HepG2 (cell line): ENCODE data around the gene SCAANT1.

Experiments used
- EZH2 ChIP-seq: conservative IDR thresholded peaks from 2 replicates; pipeline ENCODE4 v1.6.1; 2012; ENCODE audit warnings: mild to moderate bottlenecking, low read depth, low read length, moderate library complexity
- NCOA2 ChIP-seq: sonication (generic); formaldehyde crosslinking; IDR thresholded peaks from 2 replicates; pipeline ENCODE4 v1.8.0; 2022; ENCODE audit warnings: inconsistent platforms
- NR2F6 ChIP-seq, 2 experiments: IDR thresholded peaks; 2 replicates each; pipeline ENCODE4 v1.6.1; 2016; ENCODE audit warnings: antibody characterized with exemption in 1 of 2, mild to moderate bottlenecking in 1 of 2
- POLR2A ChIP-seq, 2 experiments: IDR thresholded peaks; 2 replicates each; pipeline ENCODE4 v1.6.1; 2011; ENCODE audit warnings: low read depth in 2 of 2, low read length in 2 of 2, mild to moderate bottlenecking in 1 of 2, moderate library complexity in 1 of 2; ENCODE audit not compliant: insufficient read depth in 1 of 2
- TAF1 ChIP-seq: sonication (generic); formaldehyde crosslinking; IDR thresholded peaks from 2 replicates; pipeline ENCODE4 v1.4.0; 2020; ENCODE audit warnings: missing genetic modification reagents
- ZNF232 ChIP-seq: sonication (generic); formaldehyde crosslinking; IDR thresholded peaks from 2 replicates; pipeline ENCODE4 v1.4.0; 2020; ENCODE audit warnings: missing genetic modification reagents, borderline replicate concordance
- ZNF367 ChIP-seq: sonication (generic); formaldehyde crosslinking; IDR thresholded peaks from 2 replicates; pipeline ENCODE4 v1.4.0; 2020; ENCODE audit warnings: missing genetic modification reagents, borderline replicate concordance
- ZNF598 ChIP-seq: sonication (generic); formaldehyde crosslinking; IDR thresholded peaks from 2 replicates; pipeline ENCODE4 v1.5.1; 2020; ENCODE audit warnings: mild to moderate bottlenecking, missing genetic modification reagents, borderline replicate concordance
- TF ChIP-seq, protein P1 (sequence below), 2 experiments: sonication (generic) in 1 of 2; formaldehyde crosslinking in 1 of 2; IDR thresholded peaks; 2 replicates each; pipeline versions ENCODE4 v1.4.0 to v1.6.1; 2018 to 2020; ENCODE audit warnings: missing genetic modification reagents in 2 of 2, borderline replicate concordance in 1 of 2, low read depth in 1 of 2, mild to moderate bottlenecking in 1 of 2, missing biosample characterization in 1 of 2
- TF ChIP-seq, protein P2 (sequence below): sonication (generic); formaldehyde crosslinking; IDR thresholded peaks from 2 replicates; pipeline ENCODE4 v1.5.0; 2020; ENCODE audit warnings: mild to moderate bottlenecking, missing genetic modification reagents, moderate library complexity
- TF ChIP-seq, protein P3 (sequence below), 2 experiments: IDR thresholded peaks; 2 replicates each; pipeline ENCODE4 v1.6.1; 2011 to 2012; ENCODE audit warnings: low read length in 2 of 2, borderline replicate concordance in 1 of 2, low read depth in 1 of 2, mild to moderate bottlenecking in 1 of 2, moderate library complexity in 1 of 2

DNA sequence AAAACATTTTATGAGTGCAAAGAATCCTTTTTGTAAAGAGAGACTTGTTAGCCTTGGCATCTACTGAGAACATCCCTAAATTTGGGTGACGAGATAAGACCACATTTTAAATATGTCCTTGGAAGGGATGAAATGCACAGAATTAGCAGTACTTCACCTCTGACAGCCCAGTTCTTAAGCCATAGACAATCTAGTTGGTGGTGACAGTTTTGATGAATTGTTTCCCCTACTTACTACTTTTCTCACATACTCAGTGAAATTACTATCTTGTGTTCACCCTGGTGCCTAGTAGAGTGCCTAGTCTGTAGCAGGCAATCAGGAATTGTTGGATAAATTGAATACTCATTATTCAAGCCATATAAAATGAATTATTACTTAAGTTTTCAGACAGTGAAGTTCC lies 3.4 kb downstream of the SCAANT1 start:
- TF ChIP-seq NR2F6 (IDR thresholded peaks at IDR 0.05) (no peak), NR2F6 (CRISPR knock-in tag; IDR thresholded peaks at IDR 0.05) (no peak), POLR2A (IDR thresholded peaks at IDR 0.05; ENCODE audit: insufficient read depth in 1 of 2, low read depth in 2 of 2, low read length in 2 of 2) (no peak), EZH2 (no peak), NCOA2 (CRISPR knock-in tag) (no peak), TAF1 (CRISPR knock-in tag) (no peak), ZNF232 (no peak), ZNF367 (CRISPR knock-in tag) (no peak), ZNF598 (CRISPR knock-in tag) (no peak)
- TF ChIP-seq, protein P1, sequence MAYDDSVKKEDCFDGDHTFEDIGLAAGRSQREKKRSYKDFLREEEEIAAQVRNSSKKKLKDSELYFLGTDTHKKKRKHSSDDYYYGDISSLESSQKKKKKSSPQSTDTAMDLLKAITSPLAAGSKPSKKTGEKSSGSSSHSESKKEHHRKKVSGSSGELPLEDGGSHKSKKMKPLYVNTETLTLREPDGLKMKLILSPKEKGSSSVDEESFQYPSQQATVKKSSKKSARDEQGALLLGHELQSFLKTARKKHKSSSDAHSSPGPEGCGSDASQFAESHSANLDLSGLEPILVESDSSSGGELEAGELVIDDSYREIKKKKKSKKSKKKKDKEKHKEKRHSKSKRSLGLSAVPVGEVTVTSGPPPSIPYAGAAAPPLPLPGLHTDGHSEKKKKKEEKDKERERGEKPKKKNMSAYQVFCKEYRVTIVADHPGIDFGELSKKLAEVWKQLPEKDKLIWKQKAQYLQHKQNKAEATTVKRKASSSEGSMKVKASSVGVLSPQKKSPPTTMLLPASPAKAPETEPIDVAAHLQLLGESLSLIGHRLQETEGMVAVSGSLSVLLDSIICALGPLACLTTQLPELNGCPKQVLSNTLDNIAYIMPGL (CRISPR knock-in tag; IDR thresholded peaks at IDR 0.05; ENCODE audit: borderline replicate concordance in 1 of 2, low read depth in 1 of 2) = no peak
- TF ChIP-seq, protein P2, sequence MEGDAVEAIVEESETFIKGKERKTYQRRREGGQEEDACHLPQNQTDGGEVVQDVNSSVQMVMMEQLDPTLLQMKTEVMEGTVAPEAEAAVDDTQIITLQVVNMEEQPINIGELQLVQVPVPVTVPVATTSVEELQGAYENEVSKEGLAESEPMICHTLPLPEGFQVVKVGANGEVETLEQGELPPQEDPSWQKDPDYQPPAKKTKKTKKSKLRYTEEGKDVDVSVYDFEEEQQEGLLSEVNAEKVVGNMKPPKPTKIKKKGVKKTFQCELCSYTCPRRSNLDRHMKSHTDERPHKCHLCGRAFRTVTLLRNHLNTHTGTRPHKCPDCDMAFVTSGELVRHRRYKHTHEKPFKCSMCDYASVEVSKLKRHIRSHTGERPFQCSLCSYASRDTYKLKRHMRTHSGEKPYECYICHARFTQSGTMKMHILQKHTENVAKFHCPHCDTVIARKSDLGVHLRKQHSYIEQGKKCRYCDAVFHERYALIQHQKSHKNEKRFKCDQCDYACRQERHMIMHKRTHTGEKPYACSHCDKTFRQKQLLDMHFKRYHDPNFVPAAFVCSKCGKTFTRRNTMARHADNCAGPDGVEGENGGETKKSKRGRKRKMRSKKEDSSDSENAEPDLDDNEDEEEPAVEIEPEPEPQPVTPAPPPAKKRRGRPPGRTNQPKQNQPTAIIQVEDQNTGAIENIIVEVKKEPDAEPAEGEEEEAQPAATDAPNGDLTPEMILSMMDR (CRISPR knock-in tag) = no peak
- TF ChIP-seq, protein P3, sequence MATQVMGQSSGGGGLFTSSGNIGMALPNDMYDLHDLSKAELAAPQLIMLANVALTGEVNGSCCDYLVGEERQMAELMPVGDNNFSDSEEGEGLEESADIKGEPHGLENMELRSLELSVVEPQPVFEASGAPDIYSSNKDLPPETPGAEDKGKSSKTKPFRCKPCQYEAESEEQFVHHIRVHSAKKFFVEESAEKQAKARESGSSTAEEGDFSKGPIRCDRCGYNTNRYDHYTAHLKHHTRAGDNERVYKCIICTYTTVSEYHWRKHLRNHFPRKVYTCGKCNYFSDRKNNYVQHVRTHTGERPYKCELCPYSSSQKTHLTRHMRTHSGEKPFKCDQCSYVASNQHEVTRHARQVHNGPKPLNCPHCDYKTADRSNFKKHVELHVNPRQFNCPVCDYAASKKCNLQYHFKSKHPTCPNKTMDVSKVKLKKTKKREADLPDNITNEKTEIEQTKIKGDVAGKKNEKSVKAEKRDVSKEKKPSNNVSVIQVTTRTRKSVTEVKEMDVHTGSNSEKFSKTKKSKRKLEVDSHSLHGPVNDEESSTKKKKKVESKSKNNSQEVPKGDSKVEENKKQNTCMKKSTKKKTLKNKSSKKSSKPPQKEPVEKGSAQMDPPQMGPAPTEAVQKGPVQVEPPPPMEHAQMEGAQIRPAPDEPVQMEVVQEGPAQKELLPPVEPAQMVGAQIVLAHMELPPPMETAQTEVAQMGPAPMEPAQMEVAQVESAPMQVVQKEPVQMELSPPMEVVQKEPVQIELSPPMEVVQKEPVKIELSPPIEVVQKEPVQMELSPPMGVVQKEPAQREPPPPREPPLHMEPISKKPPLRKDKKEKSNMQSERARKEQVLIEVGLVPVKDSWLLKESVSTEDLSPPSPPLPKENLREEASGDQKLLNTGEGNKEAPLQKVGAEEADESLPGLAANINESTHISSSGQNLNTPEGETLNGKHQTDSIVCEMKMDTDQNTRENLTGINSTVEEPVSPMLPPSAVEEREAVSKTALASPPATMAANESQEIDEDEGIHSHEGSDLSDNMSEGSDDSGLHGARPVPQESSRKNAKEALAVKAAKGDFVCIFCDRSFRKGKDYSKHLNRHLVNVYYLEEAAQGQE (IDR thresholded peaks at IDR 0.05; ENCODE audit: borderline replicate concordance in 1 of 2, low read depth in 1 of 2, low read length in 2 of 2) = no peak
